Lower lobe of right lung (tissue), 2 donors: ENCODE data around the gene MAX. TPM values are rescaled to one million over a fixed set of nuclear protein-coding genes. Genes with fewer than 3 reads are reported as not detected.

Experiments
- ATAC-seq, 2 donors: fragments of 200-7000 bp; cut with Tn5 transposase; one replicate each; pipeline ENCODE4 v1.9.1; 2020 to 2022; ENCODE audit warnings: mild to moderate bottlenecking in 2 of 2, moderate library complexity in 2 of 2
- DNase-seq: peaks from one replicate; pipeline ENCODE4 v3.0.0-alpha.2; 2020
- H3K27ac ChIP-seq: fragments of 200-600 bp; one replicate; pipeline ENCODE4 v1.8.0; 2022
- H3K27me3 ChIP-seq: fragments of 200-600 bp; one replicate; pipeline ENCODE4 v1.8.0; 2022; ENCODE audit warnings: low read depth
- H3K36me3 ChIP-seq: fragments of 200-600 bp; one replicate; pipeline ENCODE4 v1.8.0; 2022; ENCODE audit warnings: mild to moderate bottlenecking
- H3K4me1 ChIP-seq: fragments of 200-600 bp; one replicate; pipeline ENCODE4 v1.8.0; 2022
- H3K4me3 ChIP-seq: fragments of 200-600 bp; one replicate; pipeline ENCODE4 v1.8.0; 2022; ENCODE audit warnings: mild to moderate bottlenecking
- H3K9me3 ChIP-seq: fragments of 200-600 bp; one replicate; pipeline ENCODE4 v1.8.0; 2022
- CTCF ChIP-seq: fragments of 200-600 bp; IDR thresholded peaks from one replicate; pipeline ENCODE4 v1.8.0; 2022; ENCODE audit warnings: antibody characterized with exemption, mild to moderate bottlenecking
- intact Hi-C: fragments of 100-400 bp; cut with DNase I; formaldehyde crosslinking; loops from one replicate; pipeline ENCODE4 v1.11.0; 2022
- total RNA-seq: library from RNA; stranded (reverse); fragmentation: NEBNext Ultra II Directional; extraction: Animal tissue kit (Norgen Biotek cat#: 25700); gene quantifications from one replicate; pipeline ENCODE4 v1.2.1, GENCODE V29; 2021
- donor health status: DM: no; HTN: yes; CAD: no; lungs with severe emphysema.

Gene MAX
- total RNA-seq, 1 donor from 2014 or later: 105 TPM

GRCh38 chr14:65054471-65055085, 47.7 kb downstream of the MAX start:
- ATAC-seq (peak in 1 of 2 donors; percentile 78), DNase-seq (no peak)
- Histone ChIP-seq H3K9me3 (no peaks in the 10 kb centered on the region), H3K27ac (no peak overlapping the region), H3K4me1 (no peaks in the 10 kb centered on the region), H3K27me3 (no peaks in the 10 kb centered on the region), H3K36me3 (peaks cover 43% of the 10 kb centered on the region), H3K4me3 (no peak overlapping the region)
- no peak for TF ChIP-seq CTCF
- intact Hi-C loops: no loop called here

GRCh38 chr14:65053466-65053865, 48.9 kb downstream of the MAX start:
- intact Hi-C loops: no loop called here
- H3K4me1 ChIP-seq: no peaks in the 10 kb centered on the region
- H3K9me3 ChIP-seq: no peaks in the 10 kb centered on the region
- TF ChIP-seq CTCF: no peak
- no peak overlapping the region for H3K4me3 ChIP-seq
- peaks cover 43% of the 10 kb centered on the region for H3K36me3 ChIP-seq
- no peaks in the 10 kb centered on the region for H3K27me3 ChIP-seq
- DNase-seq: no peak
- no peak overlapping the region for H3K27ac ChIP-seq
- no peak for ATAC-seq

GRCh38 chr14:65052832-65053231, 49.5 kb downstream of the MAX start:
- Histone ChIP-seq H3K4me3 (no peak overlapping the region), H3K36me3 (peaks cover 42% of the 10 kb centered on the region), H3K27me3 (no peaks in the 10 kb centered on the region), H3K9me3 (no peaks in the 10 kb centered on the region), H3K27ac (no peak overlapping the region), H3K4me1 (peaks cover under 1% of the 10 kb centered on the region)
- intact Hi-C loops: no loop called here
- no peak for TF ChIP-seq CTCF
- no peak for DNase-seq
- ATAC-seq: no peak

- Histone ChIP-seq H3K27me3 (no peaks in the 10 kb centered on the region), H3K9me3 (no peaks in the 10 kb centered on the region), H3K4me3 (no peak overlapping the region), H3K27ac (no peak overlapping the region), H3K4me1 (peaks cover 13% of the 10 kb centered on the region), H3K36me3 (peaks cover 18% of the 10 kb centered on the region)
- intact Hi-C loops: no loop called here
- ATAC-seq (no peak), DNase-seq (no peak)
- TF ChIP-seq CTCF: no peak
These were observed 56.6 kb downstream of the MAX start for GRCh38 chr14:65045709-65046108.

- intact Hi-C loops: no loop called here
These were observed 57.3 kb downstream of the MAX start for GRCh38 chr14:65045006-65045405.

More at GRCh38 chr14:65045006-65045405, 57.3 kb downstream of the MAX start:
- DNase-seq (no peak), ATAC-seq (no peak)
- Histone ChIP-seq H3K4me3 (no peak overlapping the region), H3K4me1 (peaks cover 13% of the 10 kb centered on the region), H3K9me3 (no peaks in the 10 kb centered on the region), H3K27ac (no peak overlapping the region), H3K27me3 (no peaks in the 10 kb centered on the region), H3K36me3 (peaks cover 22% of the 10 kb centered on the region)
- no peak for TF ChIP-seq CTCF
